Astrocyte of the hippocampus (primary cell): ENCODE measurements around the gene PCBP1.
A peak's percentile ranks its signal among the peaks of the same experiment; 100 is the strongest.
"Not testable (repeated sequence)": the region's sequence is repeated elsewhere in the genome, so short reads cannot be mapped to it uniquely, and the experiment has no call there.

Experiments
- DNase-seq: peaks from one replicate; pipeline ENCODE4 v3.0.0; 2011; ENCODE audit warnings: low read depth, low spot score

PCBP1 gene

GRCh38 chr2:70124983-70125480 lies 37.8 kb downstream of the PCBP1 start:
- DNase-seq = peak; percentile 64

GRCh38 chr2:70125498-70125898 lies 38.2 kb downstream of the PCBP1 start:
- no peak for DNase-seq

GRCh38 chr2:70126413-70126812 lies 39.1 kb downstream of the PCBP1 start:
- no peak for DNase-seq

- no peak for DNase-seq
Observed at GRCh38 chr2:70128005-70128404, 40.7 kb downstream of the PCBP1 start.

GRCh38 chr2:70131344-70132143 lies 44.3 kb downstream of the PCBP1 start:
- DNase-seq = not testable (repeated sequence)

GRCh38 chr2:70132244-70133126 lies 45.2 kb downstream of the PCBP1 start:
- DNase-seq = peak; percentile 52

GRCh38 chr2:70133127-70133452 lies 45.8 kb downstream of the PCBP1 start:
- DNase-seq = no peak

- DNase-seq = peak; percentile 63
Observed at GRCh38 chr2:70133491-70134322, 46.4 kb downstream of the PCBP1 start.

GRCh38 chr2:70134323-70134983 lies 47.2 kb downstream of the PCBP1 start:
- DNase-seq = not testable (repeated sequence)
